ENCODE data around the gene ERRFI1. TPM values are rescaled to one million over a fixed set of nuclear protein-coding genes. Genes with fewer than 3 reads are reported as not detected.

The ERRFI1 gene
- total RNA-seq, 3 donors from 2014 or later: 48.5 to 84.0 (median 50.2) TPM

DNA sequence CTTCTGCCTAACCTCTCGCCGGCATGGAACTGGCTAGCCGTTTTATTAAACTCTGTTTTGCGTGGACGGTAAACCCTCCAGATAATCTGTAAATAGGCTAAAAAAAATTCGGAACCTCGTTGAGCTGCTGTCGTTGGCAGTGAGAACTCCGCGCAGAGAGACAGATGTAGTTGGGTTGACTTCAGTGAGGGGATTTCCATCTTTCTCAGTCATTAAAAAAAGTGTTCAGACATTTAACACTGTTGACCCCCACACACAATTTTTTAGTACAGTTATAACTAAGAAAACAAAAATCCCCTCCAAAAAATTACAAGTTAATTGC is 64.1 kb downstream of the ERRFI1 start:
- TF ChIP-seq, protein P1, sequence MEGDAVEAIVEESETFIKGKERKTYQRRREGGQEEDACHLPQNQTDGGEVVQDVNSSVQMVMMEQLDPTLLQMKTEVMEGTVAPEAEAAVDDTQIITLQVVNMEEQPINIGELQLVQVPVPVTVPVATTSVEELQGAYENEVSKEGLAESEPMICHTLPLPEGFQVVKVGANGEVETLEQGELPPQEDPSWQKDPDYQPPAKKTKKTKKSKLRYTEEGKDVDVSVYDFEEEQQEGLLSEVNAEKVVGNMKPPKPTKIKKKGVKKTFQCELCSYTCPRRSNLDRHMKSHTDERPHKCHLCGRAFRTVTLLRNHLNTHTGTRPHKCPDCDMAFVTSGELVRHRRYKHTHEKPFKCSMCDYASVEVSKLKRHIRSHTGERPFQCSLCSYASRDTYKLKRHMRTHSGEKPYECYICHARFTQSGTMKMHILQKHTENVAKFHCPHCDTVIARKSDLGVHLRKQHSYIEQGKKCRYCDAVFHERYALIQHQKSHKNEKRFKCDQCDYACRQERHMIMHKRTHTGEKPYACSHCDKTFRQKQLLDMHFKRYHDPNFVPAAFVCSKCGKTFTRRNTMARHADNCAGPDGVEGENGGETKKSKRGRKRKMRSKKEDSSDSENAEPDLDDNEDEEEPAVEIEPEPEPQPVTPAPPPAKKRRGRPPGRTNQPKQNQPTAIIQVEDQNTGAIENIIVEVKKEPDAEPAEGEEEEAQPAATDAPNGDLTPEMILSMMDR (IDR thresholded peaks at IDR 0.05): no peak
- ATAC-seq: no peak
- Histone ChIP-seq H3K4me3 (peak overlapping the region; percentile 85), H3K4me1 (ENCODE audit: low read depth) (peaks cover 14% of the 10 kb centered on the region), H3K9me3 (no peaks in the 10 kb centered on the region), H3K36me3 (ENCODE audit: low read depth) (peaks cover 5% of the 10 kb centered on the region)
- DNase-seq: no peak
- intact Hi-C loops (cut with DNase I, micrococcal nuclease): no loop called here

Other genes with a start within 250 kb of the ERRFI1 start
- 10 to 100 TPM in 2 of 3 donors, 1 to 10 TPM in 1; 6.9 to 42.1 (median 14.7) TPM for gene PER3, start 242.0 kb downstream of the ERRFI1 start, total RNA-seq
- gene UTS2, start 173.2 kb downstream of the ERRFI1 start, total RNA-seq: under 1 TPM in 1 of 3 donors, not detected in 2; 0.17 TPM
- under 1 TPM; 0.19 to 0.51 (median 0.35) TPM for gene TNFRSF9, start 85.5 kb downstream of the ERRFI1 start, total RNA-seq
- gene PARK7, start 64.6 kb downstream of the ERRFI1 start, total RNA-seq: 100 to 1,000 TPM; 135 to 200 (median 186) TPM

All from mucosa of descending colon (tissue), 3 donors.